H1 (cell line): ENCODE results near the gene EIF2B2. TPM values are rescaled to one million over a fixed set of nuclear protein-coding genes. Genes with fewer than 3 reads are reported as not detected.
A peak's percentile ranks its signal among the peaks of the same experiment; 100 is the strongest.

Experiments
- BACH1 ChIP-seq: IDR thresholded peaks from 2 replicates; pipeline ENCODE4 v1.6.1; 2012; ENCODE audit warnings: low read length, improper control_type of control experiment
- BRCA1 ChIP-seq: IDR thresholded peaks from 2 replicates; pipeline ENCODE4 v1.6.1; 2012; ENCODE audit warnings: low read depth, low read length, improper control_type of control experiment
- CTBP2 ChIP-seq: IDR thresholded peaks from 2 replicates; pipeline ENCODE4 v1.7.0; 2011; ENCODE audit warnings: borderline replicate concordance, mild to moderate bottlenecking, moderate library complexity, mixed read lengths, low read length; ENCODE audit not compliant: insufficient read depth, insufficient read length
- HDAC2 ChIP-seq, 2 experiments: fragments of 300-600 bp in 1 of 2; sonication (generic) in 1 of 2; IDR thresholded peaks; 2 replicates each; pipeline ENCODE4 v1.6.1; 2011 to 2012; ENCODE audit warnings: low read depth in 2 of 2, low read length in 2 of 2, mild to moderate bottlenecking in 2 of 2, moderate library complexity in 2 of 2, borderline replicate concordance in 1 of 2, inconsistent platforms in 1 of 2
- HDAC6 ChIP-seq: IDR thresholded peaks from one replicate; pipeline ENCODE4 v1.7.1; 2012; ENCODE audit warnings: low read depth, mild to moderate bottlenecking, inconsistent platforms, low read length, moderate library complexity
- KDM5A ChIP-seq: fragments of 200-600 bp; IDR thresholded peaks from 2 replicates; pipeline ENCODE4 v1.7.1; 2012; ENCODE audit warnings: mild to moderate bottlenecking, low read length, inconsistent platforms, mixed read lengths
- POLR2A ChIP-seq, 2 experiments: IDR thresholded peaks; 1 replicate in 1 of 2; 2 replicates in 1 of 2; pipeline ENCODE4 v1.6.1; 2011; ENCODE audit warnings: low read depth in 2 of 2, low read length in 2 of 2, mild to moderate bottlenecking in 2 of 2; ENCODE audit errors: control extremely low read depth in 1 of 2
- RAD21 ChIP-seq, 2 experiments: IDR thresholded peaks in 1 of 2; conservative IDR thresholded peaks in 1 of 2; 2 replicates each; pipeline ENCODE4 v1.6.1; 2011; ENCODE audit warnings: low read depth in 2 of 2, low read length in 2 of 2, improper control_type of control experiment in 1 of 2, inconsistent platforms in 1 of 2, mild to moderate bottlenecking in 1 of 2, moderate library complexity in 1 of 2
- SP1 ChIP-seq: IDR thresholded peaks from 2 replicates; pipeline ENCODE4 v1.6.1; 2011; ENCODE audit warnings: low read depth, low read length
- TAF1 ChIP-seq: IDR thresholded peaks from 2 replicates; pipeline ENCODE4 v1.6.1; 2011; ENCODE audit warnings: mild to moderate bottlenecking, low read depth, low read length
- TAF7 ChIP-seq: optimal IDR thresholded peaks from 2 replicates; pipeline ENCODE3; 2011; ENCODE audit warnings: low read depth, mild to moderate bottlenecking, inconsistent platforms, low read length, moderate library complexity, borderline replicate concordance
- TBP ChIP-seq: IDR thresholded peaks from 2 replicates; pipeline ENCODE4 v1.6.1; 2011; ENCODE audit warnings: low read depth, low read length, improper control_type of control experiment
- ZNF274 ChIP-seq: IDR thresholded peaks from 2 replicates; pipeline ENCODE4 v1.7.0; 2012; ENCODE audit warnings: low read length, borderline replicate concordance; ENCODE audit errors: extremely low read depth
- polyA plus RNA-seq, 7 experiments: library from polyadenylated mRNA; depleted of rRNA in 3 of 7; stranded (reverse) in 5 of 7; unstranded in 2 of 7; fragments of >200 nt in 5 of 7; fragments of 200-250 nt in 2 of 7; gene quantifications; 1 replicate in 5 of 7; 2 replicates in 1 of 7; 4 replicates in 1 of 7; pipeline versions ENCODE4 v1.2.1 to v1.2.3, GENCODE V29; 2011 to 2013; ENCODE audit warnings: missing spikeins in 2 of 7, mixed read lengths in 2 of 7
- total RNA-seq: library from RNA; stranded (reverse); fragmentation: NEBNext Ultra II Directional; extraction: Animal tissue kit (Norgen Biotek cat#: 25700); gene quantifications from 2 replicates; pipeline ENCODE4 v1.2.1, GENCODE V29; 2021
- TF ChIP-seq, protein P1 (sequence below): IDR thresholded peaks from 2 replicates; pipeline ENCODE4 v1.6.1; 2011; ENCODE audit warnings: low read length, improper control_type of control experiment

The EIF2B2 gene
- total and polyA plus RNA-seq, 2 of the 8 experiments (the other 6 are each of a cell fraction or from before 2014, with no cell fraction given) = 42.6 to 79.9 TPM

DNA sequence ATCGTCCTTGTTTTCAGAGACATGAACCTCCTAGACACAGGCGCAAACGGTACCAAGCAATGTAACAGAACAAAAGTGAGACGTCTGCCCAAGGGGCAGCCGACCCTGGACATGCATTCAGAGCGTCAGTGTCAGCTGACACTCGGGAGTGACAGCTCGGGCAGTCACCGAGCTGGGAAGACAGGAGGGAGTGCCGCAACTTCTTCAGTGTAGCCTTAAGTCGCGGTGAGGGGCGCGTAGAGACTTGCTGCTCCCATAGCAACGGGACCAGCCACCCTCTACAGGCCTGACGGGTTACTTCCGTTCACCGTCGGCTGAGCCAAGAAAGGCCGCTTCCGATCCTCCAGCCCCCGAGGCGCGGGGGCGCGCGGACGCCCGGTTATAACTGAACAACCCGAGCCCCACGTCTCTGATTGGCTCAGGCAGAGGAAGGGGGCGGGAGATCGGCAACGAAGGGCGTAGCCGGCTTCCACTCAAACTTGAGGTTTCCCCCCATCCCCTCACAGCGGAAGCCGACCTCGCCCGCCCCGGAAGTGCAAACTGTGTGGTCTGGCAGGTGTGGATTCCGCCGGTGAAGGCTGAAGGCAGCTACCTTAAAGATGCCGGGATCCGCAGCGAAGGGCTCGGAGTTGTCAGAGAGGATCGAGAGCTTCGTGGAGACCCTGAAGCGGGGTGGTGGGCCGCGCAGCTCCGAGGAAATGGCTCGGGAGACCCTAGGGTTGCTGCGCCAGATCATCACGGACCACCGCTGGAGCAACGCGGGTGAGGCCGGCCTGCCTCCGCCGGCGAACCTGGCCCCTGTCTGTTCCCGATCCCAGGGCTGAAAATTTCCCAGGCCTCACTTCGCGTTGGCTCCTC, at the start of gene EIF2B2 (continued):
- peak; percentile 63; the same call in 1 of the 2 replicates for TF ChIP-seq KDM5A
- no peak for TF ChIP-seq HDAC6
- TF ChIP-seq BRCA1 = no peak
- TF ChIP-seq BACH1 = no peak; the same call in 1 of the 2 replicates
- peak; percentile 88 for TF ChIP-seq SP1
- peak; percentile 36; the same call in 1 of the 2 replicates for TF ChIP-seq TBP
- peak; percentile 77 for TF ChIP-seq CTBP2
- no peak for TF ChIP-seq TAF7
- TF ChIP-seq ZNF274 = no peak
- TF ChIP-seq, protein P1, sequence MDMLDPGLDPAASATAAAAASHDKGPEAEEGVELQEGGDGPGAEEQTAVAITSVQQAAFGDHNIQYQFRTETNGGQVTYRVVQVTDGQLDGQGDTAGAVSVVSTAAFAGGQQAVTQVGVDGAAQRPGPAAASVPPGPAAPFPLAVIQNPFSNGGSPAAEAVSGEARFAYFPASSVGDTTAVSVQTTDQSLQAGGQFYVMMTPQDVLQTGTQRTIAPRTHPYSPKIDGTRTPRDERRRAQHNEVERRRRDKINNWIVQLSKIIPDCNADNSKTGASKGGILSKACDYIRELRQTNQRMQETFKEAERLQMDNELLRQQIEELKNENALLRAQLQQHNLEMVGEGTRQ = no peak
- peak in 1 of 2 experiments; percentile 39; a peak in 2 of 3 replicates for TF ChIP-seq POLR2A (IDR thresholded peaks at IDR 0.05; ENCODE audit: control extremely low read depth in 1 of 2, low read depth in 2 of 2, low read length in 2 of 2)
- peak in 1 of 2 experiments; percentile 89; a peak in 1 of 4 replicates for TF ChIP-seq HDAC2 (IDR thresholded peaks at IDR 0.05; ENCODE audit: borderline replicate concordance in 1 of 2, low read depth in 2 of 2, low read length in 2 of 2)
- peak; percentile 47 to 50 for TF ChIP-seq RAD21 (IDR thresholded peaks at IDR 0.05 in 1 of 2, conservative IDR thresholded peaks at IDR 0.05 in 1 of 2; ENCODE audit: low read depth in 2 of 2, low read length in 2 of 2)
- TF ChIP-seq TAF1 = 0 out of 2 replicates have a peak, but pooled peaks have one; percentile 33
